Activated T-cell treated with anti-CD3 and anti-CD28 coated beads for 4 hours (primary cell): ENCODE data around the gene TOLLIP.

Experiments
- DNase-seq: peaks from one replicate; pipeline ENCODE4 v3.0.0-alpha.2; 2020

TOLLIP gene

GRCh38 chr11:1310318-1310687 is 871 bp upstream of the TOLLIP start:
- no peak for DNase-seq

GRCh38 chr11:1308743-1309497 is 512 bp downstream of the TOLLIP start:
- DNase-seq = no peak

- DNase-seq = no peak
Measured at GRCh38 chr11:1307998-1308742, 1.3 kb downstream of the TOLLIP start.

- DNase-seq = no peak
Measured at GRCh38 chr11:1307163-1307870, 2.1 kb downstream of the TOLLIP start.

- no peak for DNase-seq
Measured at GRCh38 chr11:1306186-1307162, 3.0 kb downstream of the TOLLIP start.

GRCh38 chr11:1305501-1306056 is 3.9 kb downstream of the TOLLIP start:
- no peak for DNase-seq

GRCh38 chr11:1305063-1305495 is 4.4 kb downstream of the TOLLIP start:
- DNase-seq = no peak

GRCh38 chr11:1304380-1304779 is 5.1 kb downstream of the TOLLIP start:
- DNase-seq = no peak

GRCh38 chr11:1303973-1304372 is 5.5 kb downstream of the TOLLIP start:
- no peak for DNase-seq

- no peak for DNase-seq
Measured at GRCh38 chr11:1303126-1303821, 6.2 kb downstream of the TOLLIP start.

GRCh38 chr11:1302461-1303125 is 6.8 kb downstream of the TOLLIP start:
- no peak for DNase-seq

- no peak for DNase-seq
Measured at GRCh38 chr11:1302041-1302460, 7.4 kb downstream of the TOLLIP start.

- no peak for DNase-seq
Measured at GRCh38 chr11:1301220-1302000, 8.0 kb downstream of the TOLLIP start.

- DNase-seq = no peak
Measured at GRCh38 chr11:1300569-1301187, 8.8 kb downstream of the TOLLIP start.

GRCh38 chr11:1300121-1300520 is 9.3 kb downstream of the TOLLIP start:
- no peak for DNase-seq

GRCh38 chr11:1299621-1300020 is 9.8 kb downstream of the TOLLIP start:
- DNase-seq = no peak

GRCh38 chr11:1298695-1299492 is 10.5 kb downstream of the TOLLIP start:
- DNase-seq = no peak

GRCh38 chr11:1297576-1298473 is 11.6 kb downstream of the TOLLIP start:
- no peak for DNase-seq
